HepG2 (cell line): ENCODE data around the gene PCBP2. TPM values are rescaled to one million over a fixed set of nuclear protein-coding genes. Genes with fewer than 3 reads are reported as not detected.

Source experiments
- ADNP ChIP-seq: sonication (generic); formaldehyde crosslinking; IDR thresholded peaks from 2 replicates; pipeline ENCODE4 v1.4.0; 2020; ENCODE audit warnings: missing genetic modification reagents
- CTCF ChIP-seq: sonication (generic); formaldehyde crosslinking; IDR thresholded peaks from 2 replicates; pipeline ENCODE4 v1.5.0; 2020; ENCODE audit warnings: mild to moderate bottlenecking, missing genetic modification reagents, moderate library complexity
- EZH2 ChIP-seq: conservative IDR thresholded peaks from 2 replicates; pipeline ENCODE4 v1.6.1; 2012; ENCODE audit warnings: mild to moderate bottlenecking, low read depth, low read length, moderate library complexity
- GFI1 ChIP-seq: sonication (generic); formaldehyde crosslinking; IDR thresholded peaks from 2 replicates; pipeline ENCODE4 v1.5.0; 2020; ENCODE audit warnings: missing genetic modification reagents, mild to moderate bottlenecking, borderline replicate concordance
- GPBP1L1 ChIP-seq: sonication (generic); formaldehyde crosslinking; IDR thresholded peaks from 2 replicates; pipeline ENCODE4 v1.5.0; 2020; ENCODE audit warnings: mild to moderate bottlenecking, missing genetic modification reagents
- GTF2F1 ChIP-seq: fragments of 150-350 bp; IDR thresholded peaks from 2 replicates; pipeline ENCODE4 v1.6.1; 2014; ENCODE audit warnings: low read length
- GZF1 ChIP-seq: sonication (generic); formaldehyde crosslinking; IDR thresholded peaks from 2 replicates; pipeline ENCODE4 v1.5.1; 2020; ENCODE audit warnings: mild to moderate bottlenecking, missing genetic modification reagents
- HINFP ChIP-seq: sonication (generic); formaldehyde crosslinking; IDR thresholded peaks from 2 replicates; pipeline ENCODE4 v1.4.0; 2020; ENCODE audit warnings: low read depth, mild to moderate bottlenecking, missing genetic modification reagents
- KAT7 ChIP-seq: IDR thresholded peaks from 2 replicates; pipeline ENCODE4 v1.6.1; 2018; ENCODE audit warnings: borderline replicate concordance, missing compliant biosample characterization
- MAZ ChIP-seq, 2 experiments: sonication (generic) in 1 of 2; formaldehyde crosslinking in 1 of 2; IDR thresholded peaks; 2 replicates each; pipeline versions ENCODE4 v1.5.0 to v1.6.1; 2012 to 2020; ENCODE audit warnings: low read depth in 2 of 2, mild to moderate bottlenecking in 2 of 2, borderline replicate concordance in 1 of 2, improper control_type of control experiment in 1 of 2, low read length in 1 of 2, missing genetic modification reagents in 1 of 2, moderate library complexity in 1 of 2
- NFYC ChIP-seq: IDR thresholded peaks from 2 replicates; pipeline ENCODE4 v1.6.1; 2016; ENCODE audit warnings: missing genetic modification reagents, missing compliant biosample characterization
- PAWR ChIP-seq: sonication (generic); formaldehyde crosslinking; IDR thresholded peaks from 2 replicates; pipeline ENCODE4 v1.4.0; 2020; ENCODE audit warnings: missing genetic modification reagents, mild to moderate bottlenecking, borderline replicate concordance
- PBX3 ChIP-seq: sonication (generic); formaldehyde crosslinking; IDR thresholded peaks from 2 replicates; pipeline ENCODE4 v1.8.1; 2023; ENCODE audit warnings: missing genetic modification reagents, inconsistent platforms, borderline replicate concordance
- POLR2G ChIP-seq: fragments of 200-400 bp; formaldehyde crosslinking; IDR thresholded peaks from 2 replicates; pipeline ENCODE4 v1.6.1; 2018; ENCODE audit warnings: mild to moderate bottlenecking, low read depth, low read length, moderate library complexity
- SMYD3 ChIP-seq: sonication (generic); formaldehyde crosslinking; IDR thresholded peaks from 2 replicates; pipeline ENCODE4 v1.8.1; 2023; ENCODE audit warnings: mild to moderate bottlenecking, missing genetic modification reagents
- SOX6 ChIP-seq, 2 experiments: fragments of 450-650 bp in 1 of 2; sonication (generic) in 1 of 2; formaldehyde crosslinking in 1 of 2; IDR thresholded peaks; 2 replicates each; pipeline versions ENCODE4 v1.4.0 to v1.6.1; 2017 to 2020; ENCODE audit warnings: antibody characterized with exemption in 1 of 2, mild to moderate bottlenecking in 1 of 2, missing genetic modification reagents in 1 of 2
- THAP7 ChIP-seq: sonication (generic); formaldehyde crosslinking; IDR thresholded peaks from 2 replicates; pipeline ENCODE4 v1.8.1; 2023; ENCODE audit warnings: mild to moderate bottlenecking, missing genetic modification reagents
- WIZ ChIP-seq: sonication (generic); formaldehyde crosslinking; IDR thresholded peaks from 2 replicates; pipeline ENCODE4 v1.5.1; 2020; ENCODE audit warnings: mild to moderate bottlenecking, missing genetic modification reagents
- ZMAT3 ChIP-seq: sonication (generic); formaldehyde crosslinking; conservative IDR thresholded peaks from 2 replicates; pipeline ENCODE4 v1.7.0; 2021; ENCODE audit warnings: missing genetic modification reagents
- ZNF143 ChIP-seq: sonication (generic); formaldehyde crosslinking; IDR thresholded peaks from 2 replicates; pipeline ENCODE4 v1.4.0; 2020; ENCODE audit warnings: missing genetic modification reagents
- ZNF160 ChIP-seq: sonication (generic); formaldehyde crosslinking; IDR thresholded peaks from 2 replicates; pipeline ENCODE4 v1.8.0; 2022; ENCODE audit warnings: mild to moderate bottlenecking, inconsistent platforms, missing genetic modification reagents
- ZNF343 ChIP-seq: sonication (generic); formaldehyde crosslinking; IDR thresholded peaks from 2 replicates; pipeline ENCODE4 v1.4.0; 2020; ENCODE audit warnings: mild to moderate bottlenecking, missing genetic modification reagents
- ZNF839 ChIP-seq: sonication (generic); formaldehyde crosslinking; IDR thresholded peaks from 2 replicates; pipeline ENCODE4 v1.4.0; 2020; ENCODE audit warnings: missing genetic modification reagents, mild to moderate bottlenecking, borderline replicate concordance
- ZSCAN20 ChIP-seq: sonication (generic); formaldehyde crosslinking; IDR thresholded peaks from 2 replicates; pipeline ENCODE4 v1.4.0; 2020; ENCODE audit warnings: missing genetic modification reagents, mild to moderate bottlenecking, borderline replicate concordance
- polyA plus RNA-seq, 8 experiments: library from polyadenylated mRNA; depleted of rRNA in 3 of 8; stranded (reverse) in 7 of 8; unstranded in 1 of 8; fragments of >200 nt; fragmentation: Illumina TruSeq in 4 of 8; extraction: Trizol in 4 of 8; gene quantifications; 2 replicates each; pipeline versions ENCODE4 v1.2.1 to v1.2.3, GENCODE V29; 2011 to 2016; ENCODE audit warnings: low read depth in 4 of 8, missing spikeins in 1 of 8, mixed read lengths in 1 of 8; ENCODE audit not compliant: insufficient read depth in 1 of 8
- total RNA-seq, 5 experiments: library from RNA; depleted of rRNA; stranded (reverse); fragments of >200 nt; fragmentation: Illumina TruSeq; extraction: Trizol; gene quantifications; 2 replicates each; pipeline ENCODE4 v1.2.3, GENCODE V29; 2016; ENCODE audit warnings: low read depth in 1 of 5

The PCBP2 gene
- total and polyA plus RNA-seq, 2 of the 13 experiments (the other 11 are each of a cell fraction or from before 2014, with no cell fraction given) = 154 to 345 TPM

GRCh38 chr12:53451661-53452158, at the start of gene PCBP2 (continued):
- TF ChIP-seq GTF2F1 (0 out of 2 replicates have a peak, but pooled peaks have one; percentile 22), POLR2G (peak; percentile 92), EZH2 (no peak), ZSCAN20 (CRISPR knock-in tag) (no peak), GPBP1L1 (CRISPR knock-in tag) (no peak), HINFP (no peak), ADNP (CRISPR knock-in tag) (no peak), ZNF343 (no peak), ZNF160 (no peak), CTCF (CRISPR knock-in tag) (peak; percentile 97), PBX3 (no peak), ZNF143 (CRISPR knock-in tag) (no peak), ZMAT3 (CRISPR knock-in tag) (peak; percentile 74; the same call in 1 of the 2 replicates), SMYD3 (peak; percentile 76; the same call in 1 of the 2 replicates), GFI1 (no peak), MAZ (IDR thresholded peaks at IDR 0.05; ENCODE audit: borderline replicate concordance, low read depth, low read length) (peak; percentile 97), MAZ (CRISPR knock-in tag; IDR thresholded peaks at IDR 0.05; ENCODE audit: low read depth) (peak; percentile 90; the same call in 1 of the 2 replicates), GZF1 (CRISPR knock-in tag) (no peak), KAT7 (CRISPR knock-in tag) (peak; percentile 73; the same call in 1 of the 2 replicates), ZNF839 (no peak), NFYC (CRISPR knock-in tag) (peak; percentile 46), WIZ (CRISPR knock-in tag) (no peak), SOX6 (IDR thresholded peaks at IDR 0.05) (no peak), SOX6 (CRISPR knock-in tag; IDR thresholded peaks at IDR 0.05) (peak; percentile 75), THAP7 (CRISPR knock-in tag) (no peak; the same call in none of the 2 replicates), PAWR (CRISPR knock-in tag) (no peak)
